ENCODE results near the gene GUCA1A. TPM values are rescaled to one million over a fixed set of nuclear protein-coding genes. Genes with fewer than 3 reads are reported as not detected.

Gene GUCA1A
- total RNA-seq, 1 experiment from 2014 or later: not detected

- ATAC-seq: no peak
- H3K9ac ChIP-seq (ENCODE audit: low read length): no peak overlapping the region
- BruUV-seq (replicated peaks): no TSS peak
- intact Hi-C loops (cut with micrococcal nuclease): no loop called here
- DNase-seq (ENCODE audit: low read depth, low spot score): no peak
- H3K27me3 ChIP-seq (ENCODE audit: insufficient read depth, low read length): no peaks in the 10 kb centered on the region
- no peaks in the 10 kb centered on the region for H3K9me3 ChIP-seq (ENCODE audit: control insufficient read depth in 1 of 2, insufficient read depth in 1 of 2, low read depth in 1 of 2, low read length in 2 of 2)
- H3K79me2 ChIP-seq (ENCODE audit: insufficient read depth, low read length): no peaks in the 10 kb centered on the region
- CTCF ChIA-PET: no interaction called here
- POLR2A ChIA-PET: no interaction called here
- no peaks in the 10 kb centered on the region for H3K36me3 ChIP-seq (ENCODE audit: control insufficient read depth in 1 of 2, insufficient read depth in 2 of 2, low read length in 2 of 2)
- no peak overlapping the region for H3K27ac ChIP-seq (ENCODE audit: low read depth, low read length)
- RAD21 ChIA-PET (ENCODE audit: low non-redundant PET in 1 of 2, low total read pairs in 2 of 2, uncharacterized antibody in 2 of 2, unreplicated experiment in 2 of 2): no interaction called here
- peaks cover 0 to 4% of the 10 kb centered on the region in 2 experiments; a peak in 1 of 4 replicates for H3K4me1 ChIP-seq (ENCODE audit: control insufficient read depth in 1 of 2, insufficient read depth in 2 of 2, low read length in 2 of 2)
- TF ChIP-seq SRF (IDR thresholded peaks at IDR 0.05; ENCODE audit: low read depth): no peak
- TF ChIP-seq RAD21 (IDR thresholded peaks at IDR 0.05; ENCODE audit: low read depth): no peak
- TF ChIP-seq ZFX (IDR thresholded peaks at IDR 0.05): no peak
- no peak for TF ChIP-seq ELF1 (IDR thresholded peaks at IDR 0.05; ENCODE audit: borderline replicate concordance, low read depth)
- no peak for TF ChIP-seq TCF7L2 (IDR thresholded peaks at IDR 0.05; ENCODE audit: borderline replicate concordance, extremely low read depth, insufficient read depth, insufficient read length)
- TF ChIP-seq ATF3 (IDR thresholded peaks at IDR 0.05): no peak
- no peak for TF ChIP-seq REST (IDR thresholded peaks at IDR 0.05; ENCODE audit: low read depth)
- no peak for TF ChIP-seq ZBTB33 (IDR thresholded peaks at IDR 0.05; ENCODE audit: extremely low read depth, insufficient replicate concordance, low read length)
- TF ChIP-seq SIN3A (IDR thresholded peaks at IDR 0.05; ENCODE audit: low read depth): no peak
- TF ChIP-seq ZNF274 (IDR thresholded peaks at IDR 0.05; ENCODE audit: low read depth, low read length): no peak
- no peak for TF ChIP-seq POLR2AphosphoS5 (IDR thresholded peaks at IDR 0.05; ENCODE audit: low read depth, low read length)
- no peak for TF ChIP-seq EZH2phosphoT487 (IDR thresholded peaks at IDR 0.05; ENCODE audit: borderline replicate concordance)
- no peak for TF ChIP-seq YY1 (IDR thresholded peaks at IDR 0.05; ENCODE audit: extremely low read depth, insufficient replicate concordance, low read depth, low read length)
- TF ChIP-seq EGR1 (IDR thresholded peaks at IDR 0.05; ENCODE audit: low read depth): no peak
- H3K9me2 ChIP-seq (ENCODE audit: insufficient read depth): no peaks in the 10 kb centered on the region
- H2AFZ ChIP-seq (ENCODE audit: low read depth, low read length, poor library complexity, severe bottlenecking): no peak overlapping the region
- H3K4me3 ChIP-seq (replicated peaks in 1 of 2; ENCODE audit: low read depth in 1 of 2, low read length in 2 of 2): no peak overlapping the region
- H3K4me2 ChIP-seq (ENCODE audit: low read length): no peak overlapping the region
- H4K20me1 ChIP-seq (ENCODE audit: insufficient read depth): no peaks in the 10 kb centered on the region
Measured at GRCh38 chr6:42182101-42182500, 8.9 kb downstream of the GUCA1A start.
